HCT116 (cell line): Measurements from ENCODE around the gene SP140L.

Experiments
- EZH2 ChIP-seq: fragments of 200-600 bp; sonication (generic); IDR thresholded peaks from 2 replicates; pipeline ENCODE4 v1.6.1; 2017; ENCODE audit warnings: antibody characterized with exemption, mixed run types
- TF ChIP-seq, protein P1 (sequence below), 3 experiments: fragments of 200-600 bp in 1 of 3; sonication (generic) in 1 of 3; IDR thresholded peaks in 2 of 3; conservative IDR thresholded peaks in 1 of 3; 2 replicates each; pipeline ENCODE4 v1.5.1; 2012 to 2017; ENCODE audit warnings: low read depth in 2 of 3, low read length in 2 of 3, antibody characterized with exemption in 1 of 3, borderline replicate concordance in 1 of 3, control low read depth in 1 of 3, mild to moderate bottlenecking in 1 of 3, mixed read lengths in 1 of 3, mixed run types in 1 of 3, moderate library complexity in 1 of 3; ENCODE audit not compliant: insufficient read depth in 1 of 3

DNA sequence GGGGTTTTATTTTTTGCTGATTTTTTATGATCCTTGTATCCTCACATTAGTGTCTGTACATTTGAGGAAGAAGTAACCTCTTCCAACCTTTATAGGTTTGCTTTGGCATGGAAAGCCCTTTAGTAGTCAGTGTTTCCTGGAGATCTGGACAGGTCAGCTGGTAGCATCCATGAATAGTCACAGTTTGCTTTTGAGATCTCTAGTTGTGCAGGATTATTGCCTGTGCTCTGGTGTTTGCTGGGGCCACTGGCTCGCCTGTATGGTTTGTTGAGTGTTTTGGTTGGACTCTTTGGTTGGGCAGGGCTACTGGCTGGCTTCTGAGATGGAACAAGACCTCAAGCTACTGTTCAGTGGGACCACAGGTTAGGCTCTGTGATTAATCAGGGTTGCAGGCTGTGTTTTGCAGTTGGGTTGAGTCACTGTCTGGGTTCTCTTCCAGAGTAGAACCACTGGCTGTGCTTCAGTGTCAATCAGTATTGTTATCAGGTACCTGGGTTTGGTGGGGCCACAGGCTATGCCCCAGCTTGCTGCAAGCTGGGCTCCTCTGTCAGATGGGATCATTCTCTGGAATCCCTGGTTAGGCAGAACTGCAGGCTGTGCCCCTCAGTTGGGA, 20.0 kb downstream of the SP140L start:
- TF ChIP-seq, protein P1, sequence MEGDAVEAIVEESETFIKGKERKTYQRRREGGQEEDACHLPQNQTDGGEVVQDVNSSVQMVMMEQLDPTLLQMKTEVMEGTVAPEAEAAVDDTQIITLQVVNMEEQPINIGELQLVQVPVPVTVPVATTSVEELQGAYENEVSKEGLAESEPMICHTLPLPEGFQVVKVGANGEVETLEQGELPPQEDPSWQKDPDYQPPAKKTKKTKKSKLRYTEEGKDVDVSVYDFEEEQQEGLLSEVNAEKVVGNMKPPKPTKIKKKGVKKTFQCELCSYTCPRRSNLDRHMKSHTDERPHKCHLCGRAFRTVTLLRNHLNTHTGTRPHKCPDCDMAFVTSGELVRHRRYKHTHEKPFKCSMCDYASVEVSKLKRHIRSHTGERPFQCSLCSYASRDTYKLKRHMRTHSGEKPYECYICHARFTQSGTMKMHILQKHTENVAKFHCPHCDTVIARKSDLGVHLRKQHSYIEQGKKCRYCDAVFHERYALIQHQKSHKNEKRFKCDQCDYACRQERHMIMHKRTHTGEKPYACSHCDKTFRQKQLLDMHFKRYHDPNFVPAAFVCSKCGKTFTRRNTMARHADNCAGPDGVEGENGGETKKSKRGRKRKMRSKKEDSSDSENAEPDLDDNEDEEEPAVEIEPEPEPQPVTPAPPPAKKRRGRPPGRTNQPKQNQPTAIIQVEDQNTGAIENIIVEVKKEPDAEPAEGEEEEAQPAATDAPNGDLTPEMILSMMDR (IDR thresholded peaks at IDR 0.05 in 2 of 3, conservative IDR thresholded peaks at IDR 0.05 in 1 of 3; ENCODE audit: borderline replicate concordance in 1 of 3, insufficient read depth in 1 of 3, low read depth in 2 of 3, low read length in 2 of 3), result no peak
- no peak for TF ChIP-seq EZH2
